ENCODE data around the gene ZBTB2. TPM values are rescaled to one million over a fixed set of nuclear protein-coding genes. Genes with fewer than 3 reads are reported as not detected.

Gene ZBTB2
- total and polyA plus RNA-seq, 2 donors (not counting 3 experiments of a cell fraction or from before 2014, with no cell fraction given), result 11.8 to 13.1 TPM

DNA sequence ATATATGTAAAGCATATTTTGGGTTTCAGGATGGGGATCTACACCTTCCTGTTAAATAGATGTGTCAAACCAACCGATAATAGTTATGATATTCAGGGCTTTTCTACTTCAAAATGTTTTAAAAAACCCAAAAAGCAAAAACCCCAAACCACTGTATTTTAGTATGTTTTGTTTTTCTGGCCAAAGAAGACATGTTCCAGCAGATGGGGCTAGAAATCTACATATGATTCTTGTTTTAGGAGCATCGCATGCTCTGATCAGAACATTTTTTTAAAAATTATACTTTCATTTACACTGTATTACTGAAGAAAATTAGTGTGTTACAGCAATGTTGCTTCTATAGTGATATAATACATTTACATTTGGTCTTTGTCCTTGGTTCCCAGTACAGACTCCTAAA lies 49.6 kb upstream of the ZBTB2 start:
- Histone ChIP-seq H3K27me3 (ENCODE audit: control insufficient read depth in 2 of 2, insufficient read depth in 2 of 2, low read length in 2 of 2) (no peaks in the 10 kb centered on the region), H4K20me1 (replicated peaks; ENCODE audit: control insufficient read depth, extremely low read depth, insufficient read depth, low read length) (no peaks in the 10 kb centered on the region), H3K79me2 (ENCODE audit: control insufficient read depth, insufficient read depth, low read length) (peaks cover 16% of the 10 kb centered on the region), H3K4me2 (ENCODE audit: insufficient read depth, low read length) (no peak overlapping the region), H3K9ac (replicated peaks; ENCODE audit: extremely low read depth, insufficient read depth, low read length) (no peak overlapping the region), H3K9me1 (replicated peaks; ENCODE audit: control insufficient read depth, extremely low read depth, insufficient read depth, low read length) (no peaks in the 10 kb centered on the region), H3K36me3 (ENCODE audit: control insufficient read depth in 2 of 2, extremely low read depth in 1 of 2, insufficient read depth in 2 of 2, low read length in 2 of 2) (peaks cover 0 to 2% of the 10 kb centered on the region in 2 experiments), H3K9me3 (replicated peaks; ENCODE audit: control insufficient read depth, insufficient read depth, low read length) (no peaks in the 10 kb centered on the region), H3K27ac (ENCODE audit: insufficient read depth, low read depth, low read length) (no peak overlapping the region), H3K4me3 (replicated peaks in 1 of 3; ENCODE audit: insufficient read depth in 1 of 3, low read depth in 1 of 3, low read length in 3 of 3) (no peak overlapping the region), H3K4me1 (ENCODE audit: control insufficient read depth, extremely low read depth, insufficient read depth, low read length) (peaks cover 18% of the 10 kb centered on the region), H2AFZ (ENCODE audit: low read depth, low read length) (no peak overlapping the region)
- peak in 1 of 2 donors; percentile 5 for TF ChIP-seq CTCF (IDR thresholded peaks at IDR 0.05; ENCODE audit: extremely low read depth in 1 of 2, insufficient read depth in 1 of 2, low read depth in 1 of 2, low read length in 2 of 2)
- TF ChIP-seq, protein P1, sequence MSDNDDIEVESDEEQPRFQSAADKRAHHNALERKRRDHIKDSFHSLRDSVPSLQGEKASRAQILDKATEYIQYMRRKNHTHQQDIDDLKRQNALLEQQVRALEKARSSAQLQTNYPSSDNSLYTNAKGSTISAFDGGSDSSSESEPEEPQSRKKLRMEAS (IDR thresholded peaks at IDR 0.05; ENCODE audit: insufficient read depth, insufficient read length), result no peak
- dilution Hi-C loops (cut with MboI; ENCODE audit: extremely low pct_ligation_motif_present, low sequenced_read_pairs), result no loop called here
- POLR2A ChIA-PET, result no interaction called here
- no TSS peak for BruUV-seq (replicated peaks)
- CTCF ChIA-PET, result interaction anchor here (0.7 to 3.1 kb wide), 10 partner anchors 8 to 916 kb away, joined by 3 to 15 read pairs (median 3); partner anchors contain the start of gene RMND1
- intact Hi-C loops (cut with micrococcal nuclease), result loop anchor here (2.0 kb wide), 1 partner anchor 36 kb away; no protein-coding TSS in a partner anchor
- no peak for FAIRE-seq
- peak; percentile 30 for DNase-seq (ENCODE audit: low read depth, low spot score)

- no peaks in the 10 kb centered on the region for H3K27me3 ChIP-seq (ENCODE audit: control insufficient read depth in 2 of 2, insufficient read depth in 2 of 2, low read length in 2 of 2)
- no peak overlapping the region for H3K27ac ChIP-seq (ENCODE audit: insufficient read depth, low read depth, low read length)
- H3K9ac ChIP-seq (replicated peaks; ENCODE audit: extremely low read depth, insufficient read depth, low read length), result no peak overlapping the region
- no peak for DNase-seq (ENCODE audit: low read depth, low spot score)
- H4K20me1 ChIP-seq (replicated peaks; ENCODE audit: control insufficient read depth, extremely low read depth, insufficient read depth, low read length), result no peaks in the 10 kb centered on the region
- POLR2A ChIA-PET, result no interaction called here
- no peak overlapping the region for H2AFZ ChIP-seq (ENCODE audit: low read depth, low read length)
- intact Hi-C loops (cut with micrococcal nuclease), result loop anchor here (2.0 kb wide), 1 partner anchor 36 kb away; no protein-coding TSS in a partner anchor
- no peaks in the 10 kb centered on the region for H3K9me1 ChIP-seq (replicated peaks; ENCODE audit: control insufficient read depth, extremely low read depth, insufficient read depth, low read length)
- H3K4me1 ChIP-seq (ENCODE audit: control insufficient read depth, extremely low read depth, insufficient read depth, low read length), result peaks cover 13% of the 10 kb centered on the region
- H3K36me3 ChIP-seq (ENCODE audit: control insufficient read depth in 2 of 2, extremely low read depth in 1 of 2, insufficient read depth in 2 of 2, low read length in 2 of 2), result peaks cover 0 to 2% of the 10 kb centered on the region in 2 experiments
- BruUV-seq (replicated peaks), result no TSS peak
- FAIRE-seq, result no peak
- CTCF ChIA-PET, result interaction anchor here (0.7 to 3.1 kb wide), 7 partner anchors 8 to 916 kb away, joined by 3 to 15 read pairs (median 5); partner anchors contain the start of gene RMND1
- dilution Hi-C loops (cut with MboI; ENCODE audit: extremely low pct_ligation_motif_present, low sequenced_read_pairs), result no loop called here
- H3K4me2 ChIP-seq (ENCODE audit: insufficient read depth, low read length), result no peak overlapping the region
- peaks cover 16% of the 10 kb centered on the region for H3K79me2 ChIP-seq (ENCODE audit: control insufficient read depth, insufficient read depth, low read length)
- TF ChIP-seq POLR2AphosphoS5 (IDR thresholded peaks at IDR 0.05; ENCODE audit: insufficient read depth, low read depth, low read length) (no peak), MYC (IDR thresholded peaks at IDR 0.05; ENCODE audit: low read depth, low read length) (no peak), GATA2 (IDR thresholded peaks at IDR 0.05; ENCODE audit: insufficient read depth, insufficient read length, low read depth, low read length) (no peak), FOS (IDR thresholded peaks at IDR 0.05; ENCODE audit: borderline replicate concordance, insufficient read depth, low read length) (no peak), EZH2 (IDR thresholded peaks at IDR 0.05; ENCODE audit: borderline replicate concordance, low read depth, low read length, severe bottlenecking) (no peak), JUN (IDR thresholded peaks at IDR 0.05; ENCODE audit: borderline replicate concordance, insufficient read depth, insufficient read length, low read depth) (no peak), POLR2A (IDR thresholded peaks at IDR 0.05; ENCODE audit: low read depth, low read length) (no peak), CTCF (IDR thresholded peaks at IDR 0.05; ENCODE audit: extremely low read depth in 1 of 2, insufficient read depth in 1 of 2, low read depth in 1 of 2, low read length in 2 of 2) (no peak)
- TF ChIP-seq, protein P1 (IDR thresholded peaks at IDR 0.05; ENCODE audit: insufficient read depth, insufficient read length), result no peak
- no peaks in the 10 kb centered on the region for H3K9me3 ChIP-seq (replicated peaks; ENCODE audit: control insufficient read depth, insufficient read depth, low read length)
- H3K4me3 ChIP-seq (replicated peaks in 1 of 3; ENCODE audit: insufficient read depth in 1 of 3, low read depth in 1 of 3, low read length in 3 of 3), result no peak overlapping the region
Observed at GRCh38 chr6:151440498-151440897, 49.1 kb upstream of the ZBTB2 start.
